GM19324 (cell line): ENCODE measurements around the gene ATAD3B.
"Not testable (repeated sequence)": the region's sequence is repeated elsewhere in the genome, so short reads cannot be mapped to it uniquely, and the experiment has no call there.

Experiments
- ATAC-seq: cut with Tn5 transposase; IDR thresholded peaks from one replicate; pipeline ENCODE4 v1.9.1; 2021; ENCODE audit warnings: mild to moderate bottlenecking, moderate library complexity; ENCODE audit not compliant: unreplicated experiment, low FRiP score

Gene ATAD3B

GRCh38 chr1:1432951-1433803, 38.4 kb upstream of the ATAD3B start:
- ATAC-seq: no peak

GRCh38 chr1:1433804-1434130, 37.8 kb upstream of the ATAD3B start:
- no peak for ATAC-seq

GRCh38 chr1:1434131-1434823, 37.3 kb upstream of the ATAD3B start:
- no peak for ATAC-seq

- ATAC-seq: no peak
These were observed 36.8 kb upstream of the ATAD3B start for GRCh38 chr1:1434824-1435105.

- no peak for ATAC-seq
These were observed 36.3 kb upstream of the ATAD3B start, which contains the start of gene VWA1 for GRCh38 chr1:1435106-1435903. VWA1 (plus strand) TSS chr1:1435690; CDS start chr1:1435749, 59 bp downstream.

- no peak for ATAC-seq
These were observed 35.5 kb upstream of the ATAD3B start for GRCh38 chr1:1435911-1436629.

GRCh38 chr1:1436630-1437032, 34.9 kb upstream of the ATAD3B start:
- ATAC-seq: no peak

GRCh38 chr1:1437033-1437903, 34.3 kb upstream of the ATAD3B start:
- ATAC-seq: no peak

GRCh38 chr1:1437904-1438376, 33.6 kb upstream of the ATAD3B start:
- peak; percentile 44 for ATAC-seq

GRCh38 chr1:1438531-1439381, 32.8 kb upstream of the ATAD3B start:
- ATAC-seq: no peak

GRCh38 chr1:1439546-1440261, 31.9 kb upstream of the ATAD3B start:
- no peak for ATAC-seq

- ATAC-seq: no peak
These were observed 31.1 kb upstream of the ATAD3B start for GRCh38 chr1:1440262-1441001.

GRCh38 chr1:1441002-1441888, 30.3 kb upstream of the ATAD3B start:
- no peak for ATAC-seq

GRCh38 chr1:1442069-1442770, 29.3 kb upstream of the ATAD3B start:
- no peak for ATAC-seq

GRCh38 chr1:1446631-1447030, 24.9 kb upstream of the ATAD3B start:
- not testable (repeated sequence) for ATAC-seq
